WTC11 (cell line): ENCODE data around the gene CHD6. TPM values are rescaled to one million over a fixed set of nuclear protein-coding genes. Genes with fewer than 3 reads are reported as not detected.

Experiments
- ATAC-seq: fragments of 200-7000 bp; cut with Tn5 transposase; 2 replicates; pipeline ENCODE4 v1.10.0; 2021; ENCODE audit warnings: mild to moderate bottlenecking, moderate library complexity
- CTCF ChIA-PET: fragments of 300-600 bp; sonication (Branson Sonifier 250); formaldehyde crosslinking; loops from one replicate; lab custom pipeline; 2021; ENCODE audit warnings: antibody characterized with exemption; lab: Charles Lee
- POLR2A ChIA-PET: fragments of 350-600 bp; sonication (Branson Sonifier 250); formaldehyde crosslinking; loops from one replicate; lab custom pipeline; 2021; ENCODE audit warnings: antibody characterized with exemption; lab: Charles Lee
- DNase-seq: peaks from one replicate; pipeline ENCODE4 v3.0.0; 2021; ENCODE audit warnings: low spot score
- H3K27ac Mint-ChIP-seq: 2 replicates; pipeline ENCODE4 v1.8.0; 2021; ENCODE audit warnings: mixed read lengths
- H3K27me3 Mint-ChIP-seq: 2 replicates; pipeline ENCODE4 v1.8.0; 2021; ENCODE audit warnings: low read depth, mild to moderate bottlenecking, moderate library complexity, mixed read lengths
- H3K36me3 Mint-ChIP-seq: 2 replicates; pipeline ENCODE4 v1.8.0; 2021; ENCODE audit warnings: mixed read lengths
- H3K4me1 Mint-ChIP-seq: 2 replicates; pipeline ENCODE4 v1.8.0; 2022; ENCODE audit warnings: mixed read lengths
- H3K4me3 Mint-ChIP-seq: 2 replicates; pipeline ENCODE4 v1.8.0; 2021; ENCODE audit warnings: mild to moderate bottlenecking, moderate library complexity, mixed read lengths
- H3K9me3 Mint-ChIP-seq: 2 replicates; pipeline ENCODE4 v1.8.0; 2021; ENCODE audit warnings: mixed read lengths
- ATF1 ChIP-seq: sonication (generic); formaldehyde crosslinking; IDR thresholded peaks from 2 replicates; pipeline ENCODE4 v1.8.1; 2023; ENCODE audit warnings: mild to moderate bottlenecking, moderate library complexity, missing genetic modification reagents
- MXD4 ChIP-seq: fragments of 250-450 bp; sonication (Bioruptor Pico); IDR thresholded peaks from 2 replicates; pipeline ENCODE4 v1.8.0; 2021; ENCODE audit warnings: mild to moderate bottlenecking, moderate library complexity, borderline replicate concordance
- NFYB ChIP-seq: sonication (generic); formaldehyde crosslinking; conservative IDR thresholded peaks from 2 replicates; pipeline ENCODE4 v1.8.0; 2022; ENCODE audit warnings: low read depth, missing genetic modification reagents
- RORB ChIP-seq: fragments of 250-450 bp; sonication (Bioruptor Pico); IDR thresholded peaks from 2 replicates; pipeline ENCODE4 v1.9.0; 2021; ENCODE audit warnings: mild to moderate bottlenecking
- SP1 ChIP-seq: sonication (generic); formaldehyde crosslinking; conservative IDR thresholded peaks from 2 replicates; pipeline ENCODE4 v1.8.1; 2022; ENCODE audit warnings: missing genetic modification reagents
- TCF7 ChIP-seq: sonication (generic); formaldehyde crosslinking; IDR thresholded peaks from 2 replicates; pipeline ENCODE4 v1.8.0; 2022; ENCODE audit warnings: mild to moderate bottlenecking, low read depth, missing genetic modification reagents, moderate library complexity
- TP53 ChIP-seq: sonication (generic); formaldehyde crosslinking; IDR thresholded peaks from 2 replicates; pipeline ENCODE4 v1.8.1; 2023; ENCODE audit warnings: mild to moderate bottlenecking, missing genetic modification reagents
- total RNA-seq: library from RNA; stranded (reverse); gene quantifications from 3 replicates; pipeline ENCODE4 v1.2.3, GENCODE V29; 2021
- TF ChIP-seq, protein P1 (sequence below): sonication (generic); formaldehyde crosslinking; IDR thresholded peaks from 2 replicates; pipeline ENCODE4 v1.8.1; 2022; ENCODE audit warnings: mild to moderate bottlenecking, missing genetic modification reagents, moderate library complexity, borderline replicate concordance
- TF ChIP-seq, protein P2 (sequence below): fragments of 250-450 bp; sonication (Bioruptor Pico); IDR thresholded peaks from 2 replicates; pipeline ENCODE4 v1.9.0; 2021; ENCODE audit warnings: mild to moderate bottlenecking
- TF ChIP-seq, protein P3 (sequence below): sonication (generic); formaldehyde crosslinking; IDR thresholded peaks from 2 replicates; pipeline ENCODE4 v1.8.0; 2022; ENCODE audit warnings: mild to moderate bottlenecking, missing genetic modification reagents
- TF ChIP-seq, protein P4 (sequence below): sonication (generic); formaldehyde crosslinking; conservative IDR thresholded peaks from 2 replicates; pipeline ENCODE4 v1.8.1; 2022; ENCODE audit warnings: mild to moderate bottlenecking, missing genetic modification reagents
- TF ChIP-seq, protein P5 (sequence below): fragments of 200-600 bp; IDR thresholded peaks from 2 replicates; pipeline ENCODE4 v1.8.0; 2022; ENCODE audit warnings: antibody characterized with exemption
- TF ChIP-seq, protein P6 (sequence below): sonication (generic); formaldehyde crosslinking; IDR thresholded peaks from 2 replicates; pipeline ENCODE4 v1.8.0; 2023; ENCODE audit warnings: missing genetic modification reagents, mild to moderate bottlenecking, borderline replicate concordance
- TF ChIP-seq, protein P7 (sequence below): sonication (generic); formaldehyde crosslinking; IDR thresholded peaks from 2 replicates; pipeline ENCODE4 v1.8.1; 2023; ENCODE audit warnings: mild to moderate bottlenecking, missing genetic modification reagents, moderate library complexity

Gene CHD6
- total RNA-seq, 1 experiment from 2014 or later: 52.1 TPM

DNA sequence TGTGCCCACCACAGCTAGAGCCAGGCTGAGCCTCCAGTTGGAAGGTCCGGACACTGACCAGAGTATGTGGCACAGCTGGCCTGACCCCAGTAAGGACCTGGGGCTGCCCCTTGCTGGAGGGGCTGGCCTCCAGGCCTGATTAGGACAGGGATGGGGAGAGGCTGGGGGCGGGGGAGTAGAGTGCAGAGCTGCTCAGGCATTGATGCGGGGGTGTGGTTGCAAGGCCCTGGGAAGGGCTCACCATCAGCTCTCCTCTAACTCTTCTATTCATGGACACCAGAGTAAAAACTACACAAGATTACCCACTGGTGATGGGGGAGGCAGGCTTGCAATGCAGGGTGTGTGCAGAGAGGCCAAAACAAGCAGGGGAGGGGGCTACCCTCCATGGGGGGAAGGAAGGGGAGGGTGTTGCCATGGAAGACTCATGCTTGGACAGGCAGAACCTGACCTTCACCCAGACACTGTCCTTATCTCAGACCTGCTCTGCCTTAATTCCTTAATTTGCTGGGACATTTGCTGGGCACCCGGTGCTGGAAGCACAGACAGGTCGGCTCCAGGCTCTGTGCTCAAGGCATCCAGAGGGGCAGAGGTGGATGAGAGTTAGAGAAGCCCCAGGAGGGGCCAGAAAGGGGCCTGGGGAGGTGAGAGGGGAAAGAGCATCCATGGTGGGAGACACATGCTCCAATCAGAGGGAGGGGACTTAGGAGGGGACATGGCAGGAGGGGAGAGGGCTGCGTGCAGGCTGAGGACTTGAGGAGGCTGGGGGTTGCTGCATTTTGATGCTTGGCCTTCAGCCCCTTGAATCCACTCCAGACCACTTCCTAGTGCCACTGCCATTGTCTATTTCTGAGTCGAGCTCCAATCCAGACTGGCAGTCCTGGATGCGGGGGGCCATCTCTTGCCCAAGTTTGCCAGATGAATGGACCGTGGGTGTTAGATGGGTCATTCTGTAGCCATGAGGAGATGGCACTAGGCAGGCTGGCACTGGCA lies 244.0 kb downstream of the CHD6 start:
- Mint-ChIP-seq H3K4me3 (no peak overlapping the region), H3K4me1 (peaks cover 9% of the 10 kb centered on the region; the same call in 1 of the 2 replicates), H3K36me3 (peaks cover 10% of the 10 kb centered on the region), H3K27ac (no peak overlapping the region), H3K27me3 (peaks cover 18% of the 10 kb centered on the region), H3K9me3 (peaks cover 23% of the 10 kb centered on the region)
- TF ChIP-seq RORB (CRISPR knock-in tag): no peak
- no peak for TF ChIP-seq ATF1
- no peak for TF ChIP-seq TP53
- TF ChIP-seq TCF7 (CRISPR knock-in tag): no peak
- TF ChIP-seq, protein P1, sequence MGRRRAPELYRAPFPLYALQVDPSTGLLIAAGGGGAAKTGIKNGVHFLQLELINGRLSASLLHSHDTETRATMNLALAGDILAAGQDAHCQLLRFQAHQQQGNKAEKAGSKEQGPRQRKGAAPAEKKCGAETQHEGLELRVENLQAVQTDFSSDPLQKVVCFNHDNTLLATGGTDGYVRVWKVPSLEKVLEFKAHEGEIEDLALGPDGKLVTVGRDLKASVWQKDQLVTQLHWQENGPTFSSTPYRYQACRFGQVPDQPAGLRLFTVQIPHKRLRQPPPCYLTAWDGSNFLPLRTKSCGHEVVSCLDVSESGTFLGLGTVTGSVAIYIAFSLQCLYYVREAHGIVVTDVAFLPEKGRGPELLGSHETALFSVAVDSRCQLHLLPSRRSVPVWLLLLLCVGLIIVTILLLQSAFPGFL: no peak
- TF ChIP-seq, protein P2, sequence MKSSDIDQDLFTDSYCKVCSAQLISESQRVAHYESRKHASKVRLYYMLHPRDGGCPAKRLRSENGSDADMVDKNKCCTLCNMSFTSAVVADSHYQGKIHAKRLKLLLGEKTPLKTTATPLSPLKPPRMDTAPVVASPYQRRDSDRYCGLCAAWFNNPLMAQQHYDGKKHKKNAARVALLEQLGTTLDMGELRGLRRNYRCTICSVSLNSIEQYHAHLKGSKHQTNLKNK: no peak
- TF ChIP-seq, protein P3, sequence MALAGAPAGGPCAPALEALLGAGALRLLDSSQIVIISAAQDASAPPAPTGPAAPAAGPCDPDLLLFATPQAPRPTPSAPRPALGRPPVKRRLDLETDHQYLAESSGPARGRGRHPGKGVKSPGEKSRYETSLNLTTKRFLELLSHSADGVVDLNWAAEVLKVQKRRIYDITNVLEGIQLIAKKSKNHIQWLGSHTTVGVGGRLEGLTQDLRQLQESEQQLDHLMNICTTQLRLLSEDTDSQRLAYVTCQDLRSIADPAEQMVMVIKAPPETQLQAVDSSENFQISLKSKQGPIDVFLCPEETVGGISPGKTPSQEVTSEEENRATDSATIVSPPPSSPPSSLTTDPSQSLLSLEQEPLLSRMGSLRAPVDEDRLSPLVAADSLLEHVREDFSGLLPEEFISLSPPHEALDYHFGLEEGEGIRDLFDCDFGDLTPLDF (CRISPR knock-in tag): no peak
- TF ChIP-seq, protein P4, sequence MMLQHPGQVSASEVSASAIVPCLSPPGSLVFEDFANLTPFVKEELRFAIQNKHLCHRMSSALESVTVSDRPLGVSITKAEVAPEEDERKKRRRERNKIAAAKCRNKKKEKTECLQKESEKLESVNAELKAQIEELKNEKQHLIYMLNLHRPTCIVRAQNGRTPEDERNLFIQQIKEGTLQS (CRISPR knock-in tag): no peak
- no peak for TF ChIP-seq NFYB (CRISPR knock-in tag)
- TF ChIP-seq, protein P5, sequence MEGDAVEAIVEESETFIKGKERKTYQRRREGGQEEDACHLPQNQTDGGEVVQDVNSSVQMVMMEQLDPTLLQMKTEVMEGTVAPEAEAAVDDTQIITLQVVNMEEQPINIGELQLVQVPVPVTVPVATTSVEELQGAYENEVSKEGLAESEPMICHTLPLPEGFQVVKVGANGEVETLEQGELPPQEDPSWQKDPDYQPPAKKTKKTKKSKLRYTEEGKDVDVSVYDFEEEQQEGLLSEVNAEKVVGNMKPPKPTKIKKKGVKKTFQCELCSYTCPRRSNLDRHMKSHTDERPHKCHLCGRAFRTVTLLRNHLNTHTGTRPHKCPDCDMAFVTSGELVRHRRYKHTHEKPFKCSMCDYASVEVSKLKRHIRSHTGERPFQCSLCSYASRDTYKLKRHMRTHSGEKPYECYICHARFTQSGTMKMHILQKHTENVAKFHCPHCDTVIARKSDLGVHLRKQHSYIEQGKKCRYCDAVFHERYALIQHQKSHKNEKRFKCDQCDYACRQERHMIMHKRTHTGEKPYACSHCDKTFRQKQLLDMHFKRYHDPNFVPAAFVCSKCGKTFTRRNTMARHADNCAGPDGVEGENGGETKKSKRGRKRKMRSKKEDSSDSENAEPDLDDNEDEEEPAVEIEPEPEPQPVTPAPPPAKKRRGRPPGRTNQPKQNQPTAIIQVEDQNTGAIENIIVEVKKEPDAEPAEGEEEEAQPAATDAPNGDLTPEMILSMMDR: no peak
- TF ChIP-seq MXD4 (CRISPR knock-in tag): no peak
- TF ChIP-seq, protein P6, sequence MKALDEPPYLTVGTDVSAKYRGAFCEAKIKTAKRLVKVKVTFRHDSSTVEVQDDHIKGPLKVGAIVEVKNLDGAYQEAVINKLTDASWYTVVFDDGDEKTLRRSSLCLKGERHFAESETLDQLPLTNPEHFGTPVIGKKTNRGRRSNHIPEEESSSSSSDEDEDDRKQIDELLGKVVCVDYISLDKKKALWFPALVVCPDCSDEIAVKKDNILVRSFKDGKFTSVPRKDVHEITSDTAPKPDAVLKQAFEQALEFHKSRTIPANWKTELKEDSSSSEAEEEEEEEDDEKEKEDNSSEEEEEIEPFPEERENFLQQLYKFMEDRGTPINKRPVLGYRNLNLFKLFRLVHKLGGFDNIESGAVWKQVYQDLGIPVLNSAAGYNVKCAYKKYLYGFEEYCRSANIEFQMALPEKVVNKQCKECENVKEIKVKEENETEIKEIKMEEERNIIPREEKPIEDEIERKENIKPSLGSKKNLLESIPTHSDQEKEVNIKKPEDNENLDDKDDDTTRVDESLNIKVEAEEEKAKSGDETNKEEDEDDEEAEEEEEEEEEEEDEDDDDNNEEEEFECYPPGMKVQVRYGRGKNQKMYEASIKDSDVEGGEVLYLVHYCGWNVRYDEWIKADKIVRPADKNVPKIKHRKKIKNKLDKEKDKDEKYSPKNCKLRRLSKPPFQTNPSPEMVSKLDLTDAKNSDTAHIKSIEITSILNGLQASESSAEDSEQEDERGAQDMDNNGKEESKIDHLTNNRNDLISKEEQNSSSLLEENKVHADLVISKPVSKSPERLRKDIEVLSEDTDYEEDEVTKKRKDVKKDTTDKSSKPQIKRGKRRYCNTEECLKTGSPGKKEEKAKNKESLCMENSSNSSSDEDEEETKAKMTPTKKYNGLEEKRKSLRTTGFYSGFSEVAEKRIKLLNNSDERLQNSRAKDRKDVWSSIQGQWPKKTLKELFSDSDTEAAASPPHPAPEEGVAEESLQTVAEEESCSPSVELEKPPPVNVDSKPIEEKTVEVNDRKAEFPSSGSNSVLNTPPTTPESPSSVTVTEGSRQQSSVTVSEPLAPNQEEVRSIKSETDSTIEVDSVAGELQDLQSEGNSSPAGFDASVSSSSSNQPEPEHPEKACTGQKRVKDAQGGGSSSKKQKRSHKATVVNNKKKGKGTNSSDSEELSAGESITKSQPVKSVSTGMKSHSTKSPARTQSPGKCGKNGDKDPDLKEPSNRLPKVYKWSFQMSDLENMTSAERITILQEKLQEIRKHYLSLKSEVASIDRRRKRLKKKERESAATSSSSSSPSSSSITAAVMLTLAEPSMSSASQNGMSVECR: no peak
- TF ChIP-seq SP1 (CRISPR knock-in tag): no peak
- TF ChIP-seq, protein P7, sequence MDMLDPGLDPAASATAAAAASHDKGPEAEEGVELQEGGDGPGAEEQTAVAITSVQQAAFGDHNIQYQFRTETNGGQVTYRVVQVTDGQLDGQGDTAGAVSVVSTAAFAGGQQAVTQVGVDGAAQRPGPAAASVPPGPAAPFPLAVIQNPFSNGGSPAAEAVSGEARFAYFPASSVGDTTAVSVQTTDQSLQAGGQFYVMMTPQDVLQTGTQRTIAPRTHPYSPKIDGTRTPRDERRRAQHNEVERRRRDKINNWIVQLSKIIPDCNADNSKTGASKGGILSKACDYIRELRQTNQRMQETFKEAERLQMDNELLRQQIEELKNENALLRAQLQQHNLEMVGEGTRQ (CRISPR knock-in tag): no peak
- POLR2A ChIA-PET: no interaction called here
- ATAC-seq: no peak
- DNase-seq: no peak
- CTCF ChIA-PET: no interaction called here
